AG04450 (cell line): ENCODE data around the gene IL1RL2. TPM values are rescaled to one million over a fixed set of nuclear protein-coding genes. Genes with fewer than 3 reads are reported as not detected.

Source experiments
- CTCF ChIA-PET: fragments of 300-600, 350-600 bp; formaldehyde crosslinking; extraction: SDS; loops from one replicate; lab custom pipeline; 2022; ENCODE audit warnings: antibody characterized with exemption, inconsistent platforms; lab: Charles Lee
- POLR2A ChIA-PET: fragments of 350-600 bp; formaldehyde crosslinking; extraction: SDS; loops from one replicate; lab custom pipeline; 2021; ENCODE audit warnings: antibody characterized with exemption, inconsistent platforms; lab: Yijun Ruan, JAX
- DNase-seq: peaks from one replicate; pipeline ENCODE4 v3.0.0-alpha.2; 2011; ENCODE audit warnings: low read depth, low spot score
- H3K27ac ChIP-seq: one replicate; pipeline ENCODE4 v1.5.1; 2012; ENCODE audit warnings: low read depth, low read length, control low read depth
- H3K27me3 ChIP-seq: one replicate; pipeline ENCODE4 v1.6.0; 2012; ENCODE audit warnings: low read length; ENCODE audit not compliant: control insufficient read depth, insufficient read depth
- H3K4me3 ChIP-seq: 2 replicates; pipeline ENCODE4 v1.5.1; 2011; ENCODE audit warnings: mild to moderate bottlenecking, low read depth, low read length, control low read depth
- H3K9me3 ChIP-seq: 2 replicates; pipeline ENCODE4 v1.5.1; 2012; ENCODE audit warnings: low read length; ENCODE audit not compliant: control insufficient read depth, insufficient read depth
- CTCF ChIP-seq: IDR thresholded peaks from 2 replicates; pipeline ENCODE4 v1.5.1; 2011; ENCODE audit warnings: low read depth, low read length, control low read depth, inconsistent platforms
- polyA plus RNA-seq: library from polyadenylated mRNA; depleted of rRNA; stranded (reverse); fragments of >200 nt; gene quantifications from 2 replicates; pipeline ENCODE4 v1.2.3, GENCODE V29; 2011

Gene IL1RL2
- polyA plus RNA-seq, 1 experiment = 0.72 TPM

GRCh38 chr2:102278720-102279390, 92.0 kb downstream of the IL1RL2 start:
- DNase-seq = no peak

GRCh38 chr2:102279391-102279735, 92.5 kb downstream of the IL1RL2 start:
- ChIA-PET CTCF (no interaction called here), POLR2A (no interaction called here)
- no peak overlapping the region for H3K27ac ChIP-seq
- H3K4me3 ChIP-seq = no peak overlapping the region
- DNase-seq = no peak
- no peak for TF ChIP-seq CTCF
- H3K9me3 ChIP-seq = no peaks in the 10 kb centered on the region
- H3K27me3 ChIP-seq = peaks cover 3% of the 10 kb centered on the region

More at GRCh38 chr2:102278720-102279390, 92.0 kb downstream of the IL1RL2 start:
- no peak for TF ChIP-seq CTCF
- CTCF ChIA-PET = no interaction called here
- POLR2A ChIA-PET = no interaction called here
- Histone ChIP-seq H3K27me3 (peaks cover 3% of the 10 kb centered on the region), H3K27ac (peak overlapping the region; percentile 4), H3K4me3 (no peak overlapping the region), H3K9me3 (no peaks in the 10 kb centered on the region)

- Histone ChIP-seq H3K4me3 (no peak overlapping the region), H3K9me3 (no peaks in the 10 kb centered on the region), H3K27me3 (no peaks in the 10 kb centered on the region), H3K27ac (no peak overlapping the region)
- ChIA-PET CTCF (interaction anchor here (1.0 to 1.4 kb wide), 3 partner anchors 19 to 71 kb away, joined by 3 to 4 read pairs (median 3); no protein-coding TSS in a partner anchor), POLR2A (no interaction called here)
- no peak for TF ChIP-seq CTCF
- no peak for DNase-seq
Observed at GRCh38 chr2:102282678-102283091, 95.9 kb downstream of the IL1RL2 start.

GRCh38 chr2:102283996-102284395, 97.2 kb downstream of the IL1RL2 start:
- no peak overlapping the region for H3K27ac ChIP-seq
- H3K4me3 ChIP-seq = no peak overlapping the region
- ChIA-PET CTCF (interaction anchor here (0.6 to 2.0 kb wide), 2 partner anchors 30 to 43 kb away, joined by 3 to 7 read pairs; no protein-coding TSS in a partner anchor), POLR2A (no interaction called here)
- no peaks in the 10 kb centered on the region for H3K9me3 ChIP-seq
- H3K27me3 ChIP-seq = no peaks in the 10 kb centered on the region
- no peak for TF ChIP-seq CTCF
- DNase-seq = no peak

GRCh38 chr2:102284611-102285010, 97.8 kb downstream of the IL1RL2 start:
- TF ChIP-seq CTCF = no peak
- ChIA-PET CTCF (interaction anchor here (0.6 to 2.0 kb wide), 2 partner anchors 31 to 44 kb away, joined by 3 to 7 read pairs; no protein-coding TSS in a partner anchor), POLR2A (no interaction called here)
- Histone ChIP-seq H3K4me3 (no peak overlapping the region), H3K9me3 (no peaks in the 10 kb centered on the region), H3K27ac (no peak overlapping the region), H3K27me3 (no peaks in the 10 kb centered on the region)
- no peak for DNase-seq
